ENCODE results near the gene LYRM7.
A peak's percentile ranks its signal among the peaks of the same experiment; 100 is the strongest.

LYRM7 gene

DNA sequence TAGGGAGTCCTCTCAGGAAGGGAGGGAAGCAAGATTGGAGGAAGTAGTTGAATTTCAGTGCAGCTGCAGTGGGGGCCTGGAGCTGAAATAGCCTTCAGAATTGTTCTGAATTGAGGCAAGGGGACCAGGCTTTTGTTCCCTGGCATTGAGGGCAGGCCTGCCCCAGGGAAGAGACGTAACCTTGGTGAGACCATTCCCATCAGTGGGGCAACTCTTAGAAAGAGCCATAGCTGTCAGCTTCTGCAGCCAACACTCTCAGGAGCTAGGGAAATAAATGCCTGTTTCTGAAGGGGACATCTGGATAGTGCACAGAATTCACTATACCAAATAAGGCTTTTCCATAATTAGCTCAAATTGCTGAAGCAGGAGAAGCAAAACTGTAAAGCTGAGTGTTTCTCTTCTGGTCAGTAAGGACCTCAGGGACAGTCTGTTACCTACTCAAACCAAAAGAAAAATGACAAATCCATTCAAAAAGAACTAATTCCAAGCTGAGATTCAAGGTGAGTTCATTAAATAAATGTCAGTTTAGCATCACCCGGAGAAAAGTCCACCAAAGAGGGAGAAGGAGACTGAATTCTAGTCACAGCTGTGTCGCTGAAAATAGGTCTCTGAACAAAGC is 44.0 kb downstream of the LYRM7 start:
- Histone ChIP-seq H3K27me3 (ENCODE audit: control insufficient read depth in 1 of 2, insufficient read depth in 2 of 2, low read length in 2 of 2) (no peaks in the 10 kb centered on the region), H3K36me3 (ENCODE audit: control insufficient read depth in 1 of 2, insufficient read depth in 2 of 2, low read length in 2 of 2) (no peaks in the 10 kb centered on the region), H3K4me3 (ENCODE audit: low read depth in 1 of 2, low read length in 2 of 2) (no peak overlapping the region), H3K4me1 (ENCODE audit: control insufficient read depth in 1 of 2, insufficient read depth in 2 of 2, low read length in 2 of 2) (peaks cover 3 to 8% of the 10 kb centered on the region in 2 donors), H3K9ac (ENCODE audit: low read depth in 1 of 2, low read length in 2 of 2) (no peak overlapping the region), H3K9me3 (ENCODE audit: control insufficient read depth in 1 of 2, low read length in 2 of 2) (no peaks in the 10 kb centered on the region), H3K27ac (ENCODE audit: low read depth, low read length) (no peak overlapping the region)

GRCh38 chr5:131217791-131218190 is 47.0 kb downstream of the LYRM7 start:
- H3K4me3 ChIP-seq (ENCODE audit: low read depth in 1 of 2, low read length in 2 of 2), result no peak overlapping the region
- no peaks in the 10 kb centered on the region for H3K9me3 ChIP-seq (ENCODE audit: control insufficient read depth in 1 of 2, low read length in 2 of 2)
- H3K9ac ChIP-seq (ENCODE audit: low read depth in 1 of 2, low read length in 2 of 2), result no peak overlapping the region

GRCh38 chr5:131218392-131218791 is 47.6 kb downstream of the LYRM7 start:
- H3K27ac ChIP-seq (ENCODE audit: low read depth, low read length), result no peak overlapping the region
- H3K9me3 ChIP-seq (ENCODE audit: control insufficient read depth in 1 of 2, low read length in 2 of 2), result no peaks in the 10 kb centered on the region
- no peak overlapping the region for H3K9ac ChIP-seq (ENCODE audit: low read depth in 1 of 2, low read length in 2 of 2)
- no peak overlapping the region for H3K4me3 ChIP-seq (ENCODE audit: low read depth in 1 of 2, low read length in 2 of 2)
- H3K27me3 ChIP-seq (ENCODE audit: control insufficient read depth in 1 of 2, insufficient read depth in 2 of 2, low read length in 2 of 2), result no peaks in the 10 kb centered on the region
- no peaks in the 10 kb centered on the region for H3K36me3 ChIP-seq (ENCODE audit: control insufficient read depth in 1 of 2, insufficient read depth in 2 of 2, low read length in 2 of 2)
- H3K4me1 ChIP-seq (ENCODE audit: control insufficient read depth in 1 of 2, insufficient read depth in 2 of 2, low read length in 2 of 2), result peaks cover under 1 to 4% of the 10 kb centered on the region in 2 donors

More at GRCh38 chr5:131217791-131218190, 47.0 kb downstream of the LYRM7 start:
- Histone ChIP-seq H3K27me3 (ENCODE audit: control insufficient read depth in 1 of 2, insufficient read depth in 2 of 2, low read length in 2 of 2) (no peaks in the 10 kb centered on the region), H3K27ac (ENCODE audit: low read depth, low read length) (no peak overlapping the region), H3K4me1 (ENCODE audit: control insufficient read depth in 1 of 2, insufficient read depth in 2 of 2, low read length in 2 of 2) (no peaks in the 10 kb centered on the region), H3K36me3 (ENCODE audit: control insufficient read depth in 1 of 2, insufficient read depth in 2 of 2, low read length in 2 of 2) (no peaks in the 10 kb centered on the region)

- H3K27me3 ChIP-seq (ENCODE audit: control insufficient read depth in 1 of 2, insufficient read depth in 2 of 2, low read length in 2 of 2), result no peaks in the 10 kb centered on the region
- H3K4me1 ChIP-seq (ENCODE audit: control insufficient read depth in 1 of 2, insufficient read depth in 2 of 2, low read length in 2 of 2), result peaks cover 22 to 26% of the 10 kb centered on the region in 2 donors
- no peak overlapping the region for H3K4me3 ChIP-seq (ENCODE audit: low read depth in 1 of 2, low read length in 2 of 2)
- H3K9ac ChIP-seq (ENCODE audit: low read depth in 1 of 2, low read length in 2 of 2), result no peak overlapping the region
- no peaks in the 10 kb centered on the region for H3K36me3 ChIP-seq (ENCODE audit: control insufficient read depth in 1 of 2, insufficient read depth in 2 of 2, low read length in 2 of 2)
- H3K27ac ChIP-seq (ENCODE audit: low read depth, low read length), result no peak overlapping the region
- H3K9me3 ChIP-seq (ENCODE audit: control insufficient read depth in 1 of 2, low read length in 2 of 2), result no peaks in the 10 kb centered on the region
Measured at GRCh38 chr5:131220566-131220965, 49.8 kb downstream of the LYRM7 start.

DNA sequence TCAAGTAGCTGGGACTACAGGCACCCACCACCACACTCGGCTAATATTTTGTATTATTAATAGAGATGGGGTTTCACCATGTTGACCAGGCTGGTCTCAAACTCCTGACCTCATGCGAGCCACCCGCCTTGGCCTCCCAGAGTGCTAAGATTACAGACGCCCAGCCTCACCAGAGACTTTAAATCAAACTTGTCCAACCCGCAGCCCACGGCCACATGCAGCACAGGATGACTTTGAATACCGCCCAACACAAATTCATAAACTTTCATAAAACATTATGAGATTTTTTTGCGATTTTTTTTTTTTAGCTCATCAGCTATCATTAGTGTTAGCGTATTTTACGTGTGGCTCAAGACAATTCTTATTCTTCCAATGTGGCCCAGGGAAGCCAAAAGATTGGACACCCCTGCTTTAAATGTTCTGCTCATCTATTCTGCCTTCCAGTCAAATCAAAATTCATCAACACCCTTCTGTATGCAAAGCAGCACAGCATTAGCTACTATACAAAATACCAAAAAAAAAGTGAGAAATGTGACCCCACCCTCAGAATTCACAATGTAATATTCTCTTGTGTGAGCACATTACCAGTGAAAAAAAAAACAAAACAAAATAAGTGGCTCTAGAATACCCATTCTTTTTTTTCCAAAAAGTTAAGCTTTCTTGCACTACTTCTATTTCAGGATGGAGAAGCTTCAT is 50.4 kb downstream of the LYRM7 start:
- H3K4me3 ChIP-seq (ENCODE audit: low read depth in 1 of 2, low read length in 2 of 2), result no peak overlapping the region
- H3K4me1 ChIP-seq (ENCODE audit: control insufficient read depth in 1 of 2, insufficient read depth in 2 of 2, low read length in 2 of 2), result peaks cover 27 to 29% of the 10 kb centered on the region in 2 donors
- no peaks in the 10 kb centered on the region for H3K27me3 ChIP-seq (ENCODE audit: control insufficient read depth in 1 of 2, insufficient read depth in 2 of 2, low read length in 2 of 2)
- no peaks in the 10 kb centered on the region for H3K36me3 ChIP-seq (ENCODE audit: control insufficient read depth in 1 of 2, insufficient read depth in 2 of 2, low read length in 2 of 2)
- no peaks in the 10 kb centered on the region for H3K9me3 ChIP-seq (ENCODE audit: control insufficient read depth in 1 of 2, low read length in 2 of 2)
- H3K9ac ChIP-seq (ENCODE audit: low read depth in 1 of 2, low read length in 2 of 2), result no peak overlapping the region
- H3K27ac ChIP-seq (ENCODE audit: low read depth, low read length), result no peak overlapping the region

DNA sequence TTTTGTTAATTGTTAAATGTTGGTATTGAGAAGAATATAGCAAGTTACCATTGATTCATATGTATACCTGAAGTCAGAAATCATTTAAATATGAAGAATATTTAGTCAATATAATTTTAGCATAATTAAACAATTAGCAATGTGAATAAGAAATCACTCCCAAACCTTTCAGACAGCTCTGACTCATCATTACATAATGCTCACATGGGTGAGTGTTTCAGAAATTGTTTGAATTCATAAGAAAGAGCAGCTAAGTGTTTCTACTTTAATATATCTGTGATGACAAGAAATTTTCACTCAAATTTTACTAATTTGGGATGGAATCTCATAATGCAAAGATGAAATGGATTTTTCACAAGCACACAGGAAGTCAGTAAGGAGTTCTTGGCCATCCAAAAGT is 51.1 kb downstream of the LYRM7 start:
- Histone ChIP-seq H3K27ac (ENCODE audit: low read depth, low read length) (no peak overlapping the region), H3K9me3 (ENCODE audit: control insufficient read depth in 1 of 2, low read length in 2 of 2) (no peaks in the 10 kb centered on the region), H3K36me3 (ENCODE audit: control insufficient read depth in 1 of 2, insufficient read depth in 2 of 2, low read length in 2 of 2) (no peaks in the 10 kb centered on the region), H3K27me3 (ENCODE audit: control insufficient read depth in 1 of 2, insufficient read depth in 2 of 2, low read length in 2 of 2) (no peaks in the 10 kb centered on the region), H3K4me3 (ENCODE audit: low read depth in 1 of 2, low read length in 2 of 2) (no peak overlapping the region), H3K4me1 (ENCODE audit: control insufficient read depth in 1 of 2, insufficient read depth in 2 of 2, low read length in 2 of 2) (peaks cover 27 to 29% of the 10 kb centered on the region in 2 donors), H3K9ac (ENCODE audit: low read depth in 1 of 2, low read length in 2 of 2) (no peak overlapping the region)

DNA sequence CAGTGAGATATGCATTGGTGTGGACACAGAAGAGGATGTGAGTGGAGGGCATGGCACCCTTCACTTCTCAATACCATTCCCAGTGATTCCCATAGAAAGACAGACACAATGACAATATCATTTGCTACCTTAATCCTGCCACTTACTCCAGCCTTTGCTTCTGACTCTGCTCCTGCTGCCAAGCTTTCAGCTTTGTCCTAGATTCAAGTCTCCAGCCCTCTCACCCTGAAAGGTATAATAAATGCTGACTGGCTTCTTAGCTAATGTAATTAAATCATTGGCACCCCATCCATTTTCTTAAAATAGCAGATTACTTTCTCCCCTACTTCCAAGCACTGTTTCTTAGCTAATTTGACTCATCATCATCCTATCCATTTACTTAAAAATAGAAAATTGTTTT is 52.0 kb downstream of the LYRM7 start:
- H3K36me3 ChIP-seq (ENCODE audit: control insufficient read depth in 1 of 2, insufficient read depth in 2 of 2, low read length in 2 of 2), result no peaks in the 10 kb centered on the region
- H3K4me1 ChIP-seq (ENCODE audit: control insufficient read depth in 1 of 2, insufficient read depth in 2 of 2, low read length in 2 of 2), result peaks cover 27 to 29% of the 10 kb centered on the region in 2 donors
- H3K9me3 ChIP-seq (ENCODE audit: control insufficient read depth in 1 of 2, low read length in 2 of 2), result no peaks in the 10 kb centered on the region
- H3K9ac ChIP-seq (ENCODE audit: low read depth in 1 of 2, low read length in 2 of 2), result no peak overlapping the region
- H3K27ac ChIP-seq (ENCODE audit: low read depth, low read length), result no peak overlapping the region
- no peak overlapping the region for H3K4me3 ChIP-seq (ENCODE audit: low read depth in 1 of 2, low read length in 2 of 2)
- H3K27me3 ChIP-seq (ENCODE audit: control insufficient read depth in 1 of 2, insufficient read depth in 2 of 2, low read length in 2 of 2), result no peaks in the 10 kb centered on the region

- Histone ChIP-seq H3K27ac (ENCODE audit: low read depth, low read length) (no peak overlapping the region), H3K4me1 (ENCODE audit: control insufficient read depth in 1 of 2, insufficient read depth in 2 of 2, low read length in 2 of 2) (peaks cover 29% of the 10 kb centered on the region in 2 donors), H3K9me3 (ENCODE audit: control insufficient read depth in 1 of 2, low read length in 2 of 2) (no peaks in the 10 kb centered on the region)
Measured at GRCh38 chr5:131223751-131224386, 53.1 kb downstream of the LYRM7 start.

GRCh38 chr5:131224387-131225201 is 53.9 kb downstream of the LYRM7 start:
- no peak overlapping the region for H3K27ac ChIP-seq (ENCODE audit: low read depth, low read length)
- no peaks in the 10 kb centered on the region for H3K9me3 ChIP-seq (ENCODE audit: control insufficient read depth in 1 of 2, low read length in 2 of 2)
- no peaks in the 10 kb centered on the region for H3K27me3 ChIP-seq (ENCODE audit: control insufficient read depth in 1 of 2, insufficient read depth in 2 of 2, low read length in 2 of 2)
- peak overlapping the region in 1 of 2 donors; percentile 45 for H3K4me3 ChIP-seq (ENCODE audit: low read depth in 1 of 2, low read length in 2 of 2)
- peak overlapping the region in 1 of 2 donors; percentile 5 for H3K9ac ChIP-seq (ENCODE audit: low read depth in 1 of 2, low read length in 2 of 2)
- no peaks in the 10 kb centered on the region for H3K36me3 ChIP-seq (ENCODE audit: control insufficient read depth in 1 of 2, insufficient read depth in 2 of 2, low read length in 2 of 2)
- peaks cover 29% of the 10 kb centered on the region in 2 donors for H3K4me1 ChIP-seq (ENCODE audit: control insufficient read depth in 1 of 2, insufficient read depth in 2 of 2, low read length in 2 of 2)

More at GRCh38 chr5:131223751-131224386, 53.1 kb downstream of the LYRM7 start:
- no peaks in the 10 kb centered on the region for H3K36me3 ChIP-seq (ENCODE audit: control insufficient read depth in 1 of 2, insufficient read depth in 2 of 2, low read length in 2 of 2)
- no peak overlapping the region for H3K9ac ChIP-seq (ENCODE audit: low read depth in 1 of 2, low read length in 2 of 2)
- no peaks in the 10 kb centered on the region for H3K27me3 ChIP-seq (ENCODE audit: control insufficient read depth in 1 of 2, insufficient read depth in 2 of 2, low read length in 2 of 2)
- no peak overlapping the region for H3K4me3 ChIP-seq (ENCODE audit: low read depth in 1 of 2, low read length in 2 of 2)

All from duodenal mucosa (tissue), 2 donors.